ENCODE results near the gene PTK6. TPM values are rescaled to one million over a fixed set of nuclear protein-coding genes. Genes with fewer than 3 reads are reported as not detected.

Gene PTK6
- total and polyA plus RNA-seq, 12 donors, result 0.03 to 0.28 (median 0.06) TPM; not detected in 9

- intact Hi-C loops (cut with DNase I), result no loop called here
- WGBS, 2 donors, result 12 to 13% methylated on average over 26 of the region's 26 CpGs
- DNase-seq (peak; percentile 71 to 85), ATAC-seq (peak; percentile 37 to 73 (median 52))
- peak overlapping the region; percentile 60 to 98 (median 88) for H3K27ac ChIP-seq
- peaks cover 0 to 25% (median 0%) of the 10 kb centered on the region in 11 donors for H3K9me3 ChIP-seq
- H3K36me3 ChIP-seq, result no peaks in the 10 kb centered on the region
- H3K27me3 ChIP-seq, result peaks cover 0 to 47% (median 39%) of the 10 kb centered on the region in 7 donors
- no peak overlapping the region for H3K4me3 ChIP-seq
- no peak for TF ChIP-seq CTCF (IDR thresholded peaks at IDR 0.05)
- peaks cover 6 to 42% (median 30%) of the 10 kb centered on the region in 9 donors for H3K4me1 ChIP-seq
Observed at GRCh38 chr20:63501818-63502670, 35.1 kb downstream of the PTK6 start.

- ATAC-seq, result peak in 1 of 8 donors; percentile 5
- Histone ChIP-seq H3K9me3 (peaks cover 0 to 22% (median 0%) of the 10 kb centered on the region in 11 donors), H3K27me3 (peaks cover 0 to 56% (median 44%) of the 10 kb centered on the region in 7 donors), H3K4me1 (peaks cover 10 to 51% (median 37%) of the 10 kb centered on the region in 9 donors), H3K27ac (peak overlapping the region; percentile 60 to 98 (median 88)), H3K36me3 (no peaks in the 10 kb centered on the region), H3K4me3 (no peak overlapping the region)
- 68 to 70% methylated on average over 27 of the region's 27 CpGs for WGBS, 2 donors
- no peak for DNase-seq
- no peak for TF ChIP-seq CTCF (IDR thresholded peaks at IDR 0.05)
- intact Hi-C loops (cut with DNase I), result no loop called here
Observed at GRCh38 chr20:63500902-63501817, 36.0 kb downstream of the PTK6 start.

- peak; percentile 20 to 58 (median 50) for ATAC-seq
- intact Hi-C loops (cut with DNase I), result no loop called here
- Histone ChIP-seq H3K4me3 (peak overlapping the region in 2 of 10 donors; percentile 21 to 24), H3K9me3 (peaks cover 0 to 14% (median 0%) of the 10 kb centered on the region in 11 donors), H3K27ac (peak overlapping the region; percentile 60 to 98 (median 88)), H3K4me1 (peaks cover 10 to 59% (median 45%) of the 10 kb centered on the region in 9 donors), H3K36me3 (peaks cover 0 to 6% (median 0%) of the 10 kb centered on the region in 9 donors), H3K27me3 (peaks cover 0 to 62% (median 44%) of the 10 kb centered on the region in 7 donors)
- whole genome bisulfite sequencing, 2 donors, result 38 to 55% methylated on average over 24 of the region's 24 CpGs
- DNase-seq, result no peak
- TF ChIP-seq CTCF (IDR thresholded peaks at IDR 0.05), result no peak
Observed at GRCh38 chr20:63500151-63500901, 36.9 kb downstream of the PTK6 start.
